OCI-LY7 (cell line): Measurements from ENCODE around the gene KRTAP1-1.

ENCODE experiments used
- CTCF ChIP-seq: fragments of 200-600 bp; sonication (generic); conservative IDR thresholded peaks from 2 replicates; pipeline ENCODE4 v1.5.1; 2014; ENCODE audit warnings: mild to moderate bottlenecking, antibody characterized with exemption, low read length, moderate library complexity, mixed read lengths
- EZH2phosphoT487 ChIP-seq: fragments of 200-600 bp; sonication (generic); IDR thresholded peaks from 2 replicates; pipeline ENCODE4 v1.6.1; 2018; ENCODE audit warnings: low read depth, borderline replicate concordance, mild to moderate bottlenecking, mixed run types, antibody characterized with exemption, low read length, moderate library complexity, mixed read lengths

GRCh38 chr17:41019415-41019814 lies 21.8 kb downstream of the KRTAP1-1 start:
- TF ChIP-seq CTCF (no peak), EZH2phosphoT487 (no peak)
